Loucy (cell line): ENCODE measurements around the gene GGACT.

Experiments used
- H2AFZ ChIP-seq: fragments of 200-600 bp; sonication (generic); 2 replicates; pipeline ENCODE4 v1.6.0; 2016; ENCODE audit warnings: antibody characterized with exemption, mild to moderate bottlenecking, low read length, moderate library complexity
- H3F3A ChIP-seq: fragments of 200-600 bp; 2 replicates; pipeline ENCODE4 v1.6.0; 2016; ENCODE audit warnings: antibody characterized with exemption, low read depth, mild to moderate bottlenecking
- H3K27me3 ChIP-seq: fragments of 200-600 bp; sonication (generic); 2 replicates; pipeline ENCODE4 v1.6.1; 2014; ENCODE audit warnings: low read length, mild to moderate bottlenecking; ENCODE audit not compliant: insufficient read depth, poor library complexity, severe bottlenecking
- H3K36me3 ChIP-seq: fragments of 200-600 bp; sonication (generic); 2 replicates; pipeline ENCODE4 v1.6.1; 2016; ENCODE audit warnings: low read length; ENCODE audit not compliant: insufficient read depth
- H3K4me1 ChIP-seq: fragments of 200-600 bp; sonication (generic); 2 replicates; pipeline ENCODE4 v1.5.1; 2014; ENCODE audit warnings: low read length, mild to moderate bottlenecking; ENCODE audit not compliant: insufficient read depth, poor library complexity, severe bottlenecking
- H3K4me2 ChIP-seq: fragments of 200-600 bp; sonication (generic); 2 replicates; pipeline ENCODE4 v1.6.0; 2014; ENCODE audit warnings: antibody characterized with exemption, low read length, low read depth, mild to moderate bottlenecking; ENCODE audit not compliant: poor library complexity, severe bottlenecking
- H3K4me3 ChIP-seq: fragments of 200-600 bp; sonication (generic); 2 replicates; pipeline ENCODE4 v1.5.1; 2014; ENCODE audit warnings: low read length, mild to moderate bottlenecking, mixed read lengths; ENCODE audit not compliant: poor library complexity, severe bottlenecking
- H3K79me2 ChIP-seq: fragments of 200-600 bp; sonication (generic); 2 replicates; pipeline ENCODE4 v1.6.1; 2014; ENCODE audit warnings: low read length; ENCODE audit not compliant: insufficient read depth
- H3K9ac ChIP-seq: fragments of 200-600 bp; sonication (generic); 2 replicates; pipeline ENCODE4 v1.6.0; 2014; ENCODE audit warnings: mild to moderate bottlenecking, low read depth, low read length, moderate library complexity; ENCODE audit not compliant: poor library complexity, severe bottlenecking
- H3K9me2 ChIP-seq: fragments of 200-600 bp; sonication (generic); replicated peaks from 2 replicates; pipeline ENCODE4 v1.6.1; 2016; ENCODE audit warnings: low read depth, low read length, mixed read lengths
- H3K9me3 ChIP-seq: fragments of 200-600 bp; sonication (generic); 2 replicates; pipeline ENCODE4 v1.6.1; 2014; ENCODE audit warnings: mild to moderate bottlenecking, antibody characterized with exemption, low read length, low read depth; ENCODE audit not compliant: insufficient read depth
- H4K20me1 ChIP-seq: fragments of 200-600 bp; sonication (generic); 2 replicates; pipeline ENCODE4 v1.6.0; 2014; ENCODE audit warnings: antibody characterized with exemption, low read length, mild to moderate bottlenecking; ENCODE audit not compliant: insufficient read depth, poor library complexity, severe bottlenecking
- EZH2phosphoT487 ChIP-seq: fragments of 200-600 bp; IDR thresholded peaks from 2 replicates; pipeline ENCODE4 v1.6.1; 2018; ENCODE audit warnings: antibody characterized with exemption, mild to moderate bottlenecking, moderate library complexity, borderline replicate concordance
- TF ChIP-seq, protein P1 (sequence below): fragments of 200-600 bp; sonication (generic); conservative IDR thresholded peaks from 2 replicates; pipeline ENCODE4 v1.5.1; 2014; ENCODE audit warnings: mild to moderate bottlenecking, antibody characterized with exemption, low read length

The GGACT gene

GRCh38 chr13:100608906-100609305, 20.3 kb upstream of the GGACT start:
- H3K79me2 ChIP-seq, result no peaks in the 10 kb centered on the region
- no peaks in the 10 kb centered on the region for H3K9me2 ChIP-seq
- H3K9me3 ChIP-seq, result no peaks in the 10 kb centered on the region
- no peaks in the 10 kb centered on the region for H3K27me3 ChIP-seq
- TF ChIP-seq, protein P1, sequence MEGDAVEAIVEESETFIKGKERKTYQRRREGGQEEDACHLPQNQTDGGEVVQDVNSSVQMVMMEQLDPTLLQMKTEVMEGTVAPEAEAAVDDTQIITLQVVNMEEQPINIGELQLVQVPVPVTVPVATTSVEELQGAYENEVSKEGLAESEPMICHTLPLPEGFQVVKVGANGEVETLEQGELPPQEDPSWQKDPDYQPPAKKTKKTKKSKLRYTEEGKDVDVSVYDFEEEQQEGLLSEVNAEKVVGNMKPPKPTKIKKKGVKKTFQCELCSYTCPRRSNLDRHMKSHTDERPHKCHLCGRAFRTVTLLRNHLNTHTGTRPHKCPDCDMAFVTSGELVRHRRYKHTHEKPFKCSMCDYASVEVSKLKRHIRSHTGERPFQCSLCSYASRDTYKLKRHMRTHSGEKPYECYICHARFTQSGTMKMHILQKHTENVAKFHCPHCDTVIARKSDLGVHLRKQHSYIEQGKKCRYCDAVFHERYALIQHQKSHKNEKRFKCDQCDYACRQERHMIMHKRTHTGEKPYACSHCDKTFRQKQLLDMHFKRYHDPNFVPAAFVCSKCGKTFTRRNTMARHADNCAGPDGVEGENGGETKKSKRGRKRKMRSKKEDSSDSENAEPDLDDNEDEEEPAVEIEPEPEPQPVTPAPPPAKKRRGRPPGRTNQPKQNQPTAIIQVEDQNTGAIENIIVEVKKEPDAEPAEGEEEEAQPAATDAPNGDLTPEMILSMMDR, result no peak
- TF ChIP-seq EZH2phosphoT487, result no peak
- no peak overlapping the region for H2AFZ ChIP-seq
- no peaks in the 10 kb centered on the region for H4K20me1 ChIP-seq
- H3F3A ChIP-seq, result no peaks in the 10 kb centered on the region
- no peak overlapping the region for H3K4me3 ChIP-seq
- peaks cover 22% of the 10 kb centered on the region for H3K4me1 ChIP-seq
- H3K4me2 ChIP-seq, result no peak overlapping the region
- H3K36me3 ChIP-seq, result peaks cover 7% of the 10 kb centered on the region; the same call in 1 of the 2 replicates
- H3K9ac ChIP-seq, result no peak overlapping the region

DNA sequence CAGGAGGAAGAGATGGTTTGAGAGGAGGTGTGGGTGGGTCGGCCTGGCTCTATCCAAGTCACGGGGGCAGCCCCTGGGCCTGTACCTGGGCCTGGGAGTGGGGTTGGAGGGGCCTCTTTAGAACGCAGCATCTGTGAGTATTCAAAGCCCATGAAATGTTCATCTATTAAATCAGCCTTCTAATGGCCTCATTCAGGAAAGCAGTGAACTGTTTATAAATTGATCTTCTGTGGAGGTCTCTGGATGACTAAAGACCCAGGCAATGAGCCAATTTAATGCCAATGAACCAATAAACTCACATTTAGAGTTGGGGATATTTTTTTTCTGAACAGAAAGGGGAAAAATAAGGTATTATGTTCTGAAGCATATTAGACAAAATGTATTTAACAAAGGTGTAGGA, 19.9 kb upstream of the GGACT start:
- H3K9ac ChIP-seq, result no peak overlapping the region
- no peaks in the 10 kb centered on the region for H3K27me3 ChIP-seq
- H3F3A ChIP-seq, result no peaks in the 10 kb centered on the region
- no peaks in the 10 kb centered on the region for H3K9me2 ChIP-seq
- peaks cover 22% of the 10 kb centered on the region for H3K4me1 ChIP-seq
- H3K9me3 ChIP-seq, result no peaks in the 10 kb centered on the region
- peaks cover 7% of the 10 kb centered on the region; the same call in 1 of the 2 replicates for H3K36me3 ChIP-seq
- H2AFZ ChIP-seq, result no peak overlapping the region
- H4K20me1 ChIP-seq, result no peaks in the 10 kb centered on the region
- no peak for TF ChIP-seq EZH2phosphoT487
- TF ChIP-seq, protein P1, result no peak
- H3K79me2 ChIP-seq, result no peaks in the 10 kb centered on the region
- H3K4me2 ChIP-seq, result no peak overlapping the region
- no peak overlapping the region for H3K4me3 ChIP-seq

- H3K79me2 ChIP-seq, result no peaks in the 10 kb centered on the region
- H3K4me3 ChIP-seq, result no peak overlapping the region
- no peaks in the 10 kb centered on the region for H3K27me3 ChIP-seq
- no peak overlapping the region for H3K9ac ChIP-seq
- no peak overlapping the region for H3K4me2 ChIP-seq
- TF ChIP-seq, protein P1, result no peak
- no peak for TF ChIP-seq EZH2phosphoT487
- no peaks in the 10 kb centered on the region for H3F3A ChIP-seq
- no peaks in the 10 kb centered on the region for H3K9me3 ChIP-seq
- H4K20me1 ChIP-seq, result no peaks in the 10 kb centered on the region
- H3K9me2 ChIP-seq, result no peaks in the 10 kb centered on the region
- H3K4me1 ChIP-seq, result peaks cover 17% of the 10 kb centered on the region
- peaks cover 7% of the 10 kb centered on the region; the same call in 1 of the 2 replicates for H3K36me3 ChIP-seq
- H2AFZ ChIP-seq, result no peak overlapping the region
Observed at GRCh38 chr13:100604918-100605710, 16.5 kb upstream of the GGACT start.
